Measurements from ENCODE around the gene GMPS.
"Not testable (repeated sequence)": the region's sequence is repeated elsewhere in the genome, so short reads cannot be mapped to it uniquely, and the experiment has no call there.

The GMPS gene

DNA sequence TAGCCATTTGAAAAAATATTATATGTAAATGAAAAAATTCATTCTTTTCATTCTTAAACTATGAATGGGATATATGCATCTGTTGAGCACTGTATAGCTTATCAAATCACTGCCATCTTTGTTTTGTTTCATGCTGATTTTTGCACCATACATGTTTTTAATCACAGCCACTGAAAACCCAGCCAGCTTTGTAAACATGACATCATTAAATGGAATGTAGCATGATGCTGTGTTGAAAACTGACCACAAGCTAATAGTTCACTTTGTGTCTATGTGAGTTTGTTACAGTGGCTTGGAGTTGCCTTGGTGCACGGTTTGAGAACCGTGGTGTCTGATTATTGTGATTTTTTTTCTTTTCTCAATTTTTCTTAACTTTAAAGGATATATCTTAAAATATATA, 75.7 kb downstream of the GMPS start:
- no peak for DNase-seq

DNA sequence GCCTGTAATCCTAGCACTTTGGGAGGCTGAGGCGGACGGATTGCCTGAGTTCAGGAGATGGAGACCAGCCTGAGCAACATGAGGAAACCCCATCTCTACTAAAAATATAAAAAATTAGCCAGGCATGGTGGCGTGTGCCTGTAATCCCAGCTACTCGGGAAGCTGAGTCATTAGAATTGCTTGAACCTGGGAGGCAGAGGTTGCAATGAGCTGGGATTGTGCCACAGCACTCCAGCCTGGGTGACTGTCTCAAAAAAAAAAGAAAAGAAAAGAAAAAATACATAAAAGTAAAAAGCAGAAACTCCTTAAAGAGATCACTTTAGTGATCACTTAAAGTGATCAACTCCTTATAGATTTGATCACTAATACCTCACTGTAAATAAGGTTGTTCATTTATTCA, 78.0 kb downstream of the GMPS start:
- no peak for DNase-seq

GRCh38 chr3:155949453-155950217, 79.2 kb downstream of the GMPS start:
- DNase-seq: no peak

- DNase-seq: no peak
Measured at GRCh38 chr3:155956508-155957411, 86.3 kb downstream of the GMPS start.

GRCh38 chr3:155957412-155957880, 87.0 kb downstream of the GMPS start:
- DNase-seq: no peak

DNA sequence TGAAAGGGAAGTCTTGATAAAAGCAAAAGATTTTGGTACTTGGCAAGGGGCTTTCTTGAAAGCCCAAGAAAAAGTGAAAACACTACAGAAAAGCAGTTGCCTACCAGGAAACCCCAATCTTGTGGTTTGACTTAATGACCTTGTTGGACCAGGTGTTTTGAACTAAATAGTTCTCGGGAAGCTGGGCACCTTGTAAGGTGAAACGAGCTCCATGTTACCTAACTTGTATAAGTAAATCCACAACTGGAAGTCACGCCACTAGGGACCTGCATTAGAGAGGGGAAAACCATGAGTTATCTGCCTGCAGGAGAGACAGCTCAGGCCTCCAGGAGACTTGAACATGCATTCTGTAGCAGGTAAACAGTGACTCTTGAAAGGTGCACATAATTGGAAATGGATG, 88.2 kb downstream of the GMPS start:
- no peak for DNase-seq

GRCh38 chr3:155960060-155960459, 89.6 kb downstream of the GMPS start:
- no peak for DNase-seq

- not testable (repeated sequence) for DNase-seq
Measured at GRCh38 chr3:155961044-155961443, 90.6 kb downstream of the GMPS start.

DNA sequence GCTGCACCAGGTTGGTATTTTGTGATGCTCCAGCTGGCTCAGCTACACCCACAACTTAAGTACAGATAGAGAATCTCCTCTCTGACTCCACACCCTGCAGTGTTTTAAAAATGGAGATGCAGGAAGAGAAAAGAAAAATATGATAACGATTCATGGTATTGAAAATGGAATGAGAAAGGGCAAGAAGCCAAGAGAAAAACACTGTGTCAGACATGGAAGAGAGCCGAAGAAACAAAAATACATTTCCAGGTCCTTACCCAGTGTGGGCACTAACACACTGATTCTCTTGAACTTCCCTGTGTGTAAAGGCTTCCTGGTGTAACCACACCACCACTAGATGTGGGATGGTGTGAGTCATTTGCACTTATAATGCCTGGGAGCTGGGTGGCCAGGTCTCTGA, 93.1 kb downstream of the GMPS start:
- no peak for DNase-seq

- DNase-seq: no peak
Measured at GRCh38 chr3:155970398-155970797, 99.9 kb downstream of the GMPS start.

DNA sequence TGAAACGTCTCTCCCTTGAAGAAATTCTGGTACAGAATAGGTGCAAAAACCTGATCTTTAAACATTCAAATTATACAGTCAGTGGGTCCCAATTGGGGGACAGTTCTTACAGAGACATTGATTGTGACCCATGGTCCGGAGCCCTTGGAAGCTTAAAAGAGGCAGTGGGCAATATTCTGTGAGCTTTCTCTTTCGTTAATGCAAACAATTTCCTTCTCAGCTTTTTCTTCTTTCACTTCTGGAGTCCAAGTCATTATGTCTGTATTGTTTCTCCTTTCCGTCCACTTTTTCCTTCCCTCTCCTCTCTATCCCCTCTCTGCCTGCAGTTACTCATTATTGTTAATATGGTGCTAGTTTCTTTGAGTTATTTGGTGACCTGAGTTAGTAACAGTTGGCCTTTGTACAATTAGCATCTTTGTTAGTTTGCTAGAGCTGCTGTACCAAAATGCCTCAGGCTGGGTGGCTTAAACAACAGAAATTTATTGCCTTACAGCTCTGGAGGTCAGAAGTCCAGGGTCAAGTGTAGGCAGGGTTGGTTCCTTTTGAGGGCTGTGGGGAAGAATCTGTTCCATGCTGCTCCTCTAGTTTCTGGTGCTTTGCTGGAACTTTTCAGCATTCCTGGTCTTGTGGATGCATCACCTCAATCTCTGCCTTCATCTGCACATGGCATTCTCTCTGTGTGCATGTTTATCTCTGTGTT, 102.6 kb downstream of the GMPS start:
- no peak for DNase-seq

GRCh38 chr3:155978324-155978723, 107.9 kb downstream of the GMPS start:
- no peak for DNase-seq

DNA sequence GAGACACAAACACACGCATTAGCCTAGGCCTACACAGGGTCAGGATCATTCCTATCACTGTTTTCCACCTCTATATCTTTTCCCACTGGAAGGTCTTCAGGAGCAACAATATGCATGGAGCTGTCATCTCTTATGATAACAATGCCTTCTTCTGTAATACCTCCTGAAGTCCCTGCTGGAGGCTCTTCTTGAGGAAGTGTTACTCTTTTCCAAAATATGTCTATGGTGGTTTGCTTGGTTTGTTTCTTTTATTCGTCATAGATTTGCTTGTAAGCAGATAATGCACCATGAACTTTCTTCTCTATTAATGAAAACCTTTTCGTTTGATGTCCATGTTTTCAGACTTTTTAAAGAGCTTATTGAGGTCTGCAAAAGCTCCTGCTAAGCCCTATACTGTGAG, 109.3 kb downstream of the GMPS start:
- DNase-seq: no peak

- DNase-seq: no peak
Measured at GRCh38 chr3:155981669-155982068, 111.2 kb downstream of the GMPS start.

- DNase-seq: no peak
Measured at GRCh38 chr3:155983834-155984474, 113.5 kb downstream of the GMPS start.

- no peak for DNase-seq
Measured at GRCh38 chr3:155984791-155985417, 114.5 kb downstream of the GMPS start.

GRCh38 chr3:155989536-155989935, 119.1 kb downstream of the GMPS start:
- no peak for DNase-seq

DNA sequence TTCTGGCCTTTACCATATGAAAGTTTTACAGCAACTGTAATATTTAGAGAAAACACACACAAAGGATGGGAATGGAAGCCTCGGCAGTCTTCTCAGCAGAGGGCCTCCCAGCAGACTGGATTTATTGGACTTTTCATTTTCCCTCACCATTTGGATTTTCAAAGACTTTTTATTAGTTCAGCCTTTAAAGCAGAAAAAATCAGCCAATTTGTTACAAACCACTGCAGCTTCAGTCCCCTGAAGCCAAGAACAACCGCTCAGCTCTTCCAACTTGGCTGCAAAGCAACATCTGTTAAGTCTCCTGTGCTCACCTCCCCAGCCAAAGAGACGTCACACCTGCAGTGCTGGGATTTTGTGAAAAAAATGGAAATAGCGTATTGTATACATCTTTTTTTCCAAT, 120.8 kb downstream of the GMPS start:
- DNase-seq: no peak

DNA sequence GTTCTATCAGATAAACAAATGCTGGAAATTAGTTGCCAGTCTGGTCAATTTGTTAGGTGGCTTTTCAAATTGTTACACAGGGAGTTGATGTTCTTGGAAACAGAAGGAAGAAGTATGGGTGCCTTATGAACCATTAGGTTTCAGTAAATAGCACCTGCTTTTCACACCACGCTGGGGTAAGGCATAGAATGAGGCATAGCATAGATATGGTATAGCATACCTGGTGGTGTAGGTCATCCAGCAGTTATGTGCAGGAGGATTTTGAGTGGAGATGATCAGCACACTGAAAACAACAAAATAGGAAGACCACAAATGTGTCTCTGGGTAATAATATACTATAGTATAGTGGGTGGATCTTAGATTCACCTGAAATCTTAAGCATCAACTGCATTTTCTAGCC, 121.4 kb downstream of the GMPS start:
- DNase-seq: no peak

All from stimulated activated CD4-positive, alpha-beta T cell treated with anti-CD3 and anti-CD28 coated beads, Interleukin-4, amount 100 ng/mL, for 4 hours (primary cell).